Measurements from ENCODE around the gene CHML. TPM values are rescaled to one million over a fixed set of nuclear protein-coding genes. Genes with fewer than 3 reads are reported as not detected.

Gene CHML
- total and polyA plus RNA-seq, 2 of the 8 experiments (the other 6 are each of a cell fraction or from before 2014, with no cell fraction given), result 11.5 to 82.4 TPM

DNA sequence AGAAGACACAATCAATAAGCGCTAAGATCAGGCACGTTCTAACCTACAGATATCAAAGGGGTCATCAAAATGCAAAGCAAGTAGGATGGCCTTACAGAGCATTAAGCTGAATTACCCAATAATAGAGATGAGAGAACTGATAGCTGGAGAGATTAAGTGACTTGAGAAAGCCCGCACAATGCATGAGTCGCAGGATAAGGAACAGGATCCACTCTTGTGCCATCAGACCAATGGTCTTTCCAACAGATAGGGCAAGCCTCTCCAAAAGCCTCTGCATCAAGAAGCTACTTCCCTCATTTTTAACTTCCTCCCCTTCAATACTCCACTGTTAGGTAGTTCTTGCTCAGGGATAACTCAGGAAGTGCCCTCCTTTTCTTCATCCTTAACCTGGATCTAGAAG, 2.6 kb downstream of the CHML start:
- no peak overlapping the region for H2BK120ac ChIP-seq (replicated peaks; ENCODE audit: low read depth, low read length)
- H2BK20ac ChIP-seq (ENCODE audit: low read length), result no peak overlapping the region
- H4K91ac ChIP-seq (replicated peaks; ENCODE audit: insufficient read length, low read length), result no peak overlapping the region
- H3K36me3 ChIP-seq (ENCODE audit: control insufficient read depth in 2 of 4, insufficient read depth in 4 of 4, low read length in 3 of 4), result peaks cover 0 to 29% (median 11%) of the 10 kb centered on the region in 4 experiments; a peak in 6 of 8 replicates
- peak overlapping the region; percentile 71 to 76 for H3K4me2 ChIP-seq (ENCODE audit: insufficient read depth in 1 of 2, low read depth in 2 of 2, low read length in 2 of 2)
- FAIRE-seq, result no peak
- H3K4me3 ChIP-seq (ENCODE audit: extremely low read depth in 1 of 4, insufficient read depth in 2 of 4, low read depth in 3 of 4, low read length in 4 of 4), result peak overlapping the region; percentile 13 to 100 (median 18); a peak in 5 of 8 replicates
- no peak overlapping the region for H3K14ac ChIP-seq (ENCODE audit: insufficient read length)
- H4K20me1 ChIP-seq (replicated peaks in 1 of 2; ENCODE audit: control insufficient read depth in 1 of 2, insufficient read depth in 2 of 2, low read length in 2 of 2), result peaks cover 0 to 10% of the 10 kb centered on the region in 2 experiments
- POLR2A ChIA-PET (ENCODE audit: partially characterized antibody), result no interaction called here
- no peak overlapping the region for H3K18ac ChIP-seq (ENCODE audit: extremely low read depth, low read length)
- no peak overlapping the region for H3K27ac ChIP-seq (ENCODE audit: low read depth, low read length)
- no peak overlapping the region for H3K4ac ChIP-seq (replicated peaks; ENCODE audit: insufficient read length, low read depth, low read length)
- no peak overlapping the region for H2BK15ac ChIP-seq (ENCODE audit: low read length)
- CTCF ChIA-PET (ENCODE audit: partially characterized antibody), result interaction anchor here (0.7 to 0.9 kb wide), 2 partner anchors 10 to 26 kb away, joined by 3 to 4 read pairs; no protein-coding TSS in a partner anchor
- H3K9ac ChIP-seq (replicated peaks in 1 of 4; ENCODE audit: extremely low read depth in 1 of 4, low read depth in 3 of 4, low read length in 3 of 4), result no peak overlapping the region
- no peak overlapping the region for H2AFZ ChIP-seq (ENCODE audit: low read length)
- H3K23me2 ChIP-seq (ENCODE audit: low read depth, low read length), result peaks cover 4% of the 10 kb centered on the region; the same call in 1 of the 2 replicates
- H3K79me2 ChIP-seq (ENCODE audit: control insufficient read depth in 1 of 2, insufficient read depth in 2 of 2, low read length in 2 of 2), result peaks cover 3 to 69% of the 10 kb centered on the region in 2 experiments; a peak in 3 of 4 replicates
- no peak overlapping the region for H4K5ac ChIP-seq (ENCODE audit: insufficient read length, low read depth, low read length)
- WGBS, 2 experiments (ENCODE audit: extremely low coverage in 1 of 2, insufficient coverage in 1 of 2, insufficient read length in 1 of 2, insufficient replicate concordance in 2 of 2, low coverage in 1 of 2, low lambda C conversion rate in 2 of 2, missing lambda C conversion rate in 1 of 2), result 80% methylated on average over 4 of the region's 4 CpGs; no CpG with 5 or more reads in 1 of the 2 experiments
- H2BK12ac ChIP-seq (ENCODE audit: low read depth, low read length), result no peak overlapping the region
- H3K56ac ChIP-seq (replicated peaks; ENCODE audit: insufficient read length, low read depth, low read length), result no peak overlapping the region
- H3K79me1 ChIP-seq (ENCODE audit: low read depth, low read length), result peaks cover 3% of the 10 kb centered on the region; the same call in 1 of the 2 replicates
- DNase-seq (ENCODE audit: low read depth in 1 of 2, low spot score in 2 of 2), result no peak
- H4K8ac ChIP-seq (ENCODE audit: extremely low read depth, insufficient read depth, low read length), result no peak overlapping the region
- H3K27me3 ChIP-seq (replicated peaks in 1 of 4; ENCODE audit: control insufficient read depth in 3 of 4, extremely low read depth in 1 of 4, insufficient read depth in 3 of 4, low read length in 3 of 4), result no peaks in the 10 kb centered on the region; a peak in 1 of 7 replicates
- H2BK5ac ChIP-seq (ENCODE audit: low read depth, low read length), result no peak overlapping the region
- no peak overlapping the region for H3K23ac ChIP-seq (ENCODE audit: insufficient read length)
- H2AK5ac ChIP-seq (ENCODE audit: low read depth, low read length), result 0 out of 2 replicates have a peak overlapping the region, but pooled peaks have one; percentile 18
- peaks cover 0 to 6% of the 10 kb centered on the region in 2 experiments; a peak in 1 of 4 replicates for H3K9me3 ChIP-seq (ENCODE audit: insufficient read depth in 2 of 2, low read depth in 1 of 2, low read length in 1 of 2)
- peaks cover 0 to 7% (median 3%) of the 10 kb centered on the region in 4 experiments; a peak in 5 of 7 replicates for H3K4me1 ChIP-seq (replicated peaks in 1 of 4; ENCODE audit: control insufficient read depth in 3 of 4, insufficient read depth in 4 of 4, low read length in 3 of 4)
- TF ChIP-seq SIX5 (IDR thresholded peaks at IDR 0.05; ENCODE audit: low read depth, low read length) (no peak), BCL11A (IDR thresholded peaks at IDR 0.05; ENCODE audit: low read depth in 2 of 2, low read length in 2 of 2) (no peak), TEAD4 (IDR thresholded peaks at IDR 0.05; ENCODE audit: low read depth, low read length) (no peak), PHF8 (conservative IDR thresholded peaks at IDR 0.05; ENCODE audit: low read depth, low read length) (no peak), SP4 (IDR thresholded peaks at IDR 0.05; ENCODE audit: low read length) (no peak), KDM4A (IDR thresholded peaks at IDR 0.05; ENCODE audit: low read depth, low read length, severe bottlenecking) (no peak), FOSL1 (IDR thresholded peaks at IDR 0.05; ENCODE audit: insufficient read depth, low read depth, low read length) (no peak), ZNF274 (IDR thresholded peaks at IDR 0.05; ENCODE audit: borderline replicate concordance, extremely low read depth, low read length) (no peak), HDAC2 (IDR thresholded peaks at IDR 0.05; ENCODE audit: borderline replicate concordance in 1 of 2, low read depth in 2 of 2, low read length in 2 of 2) (no peak), TAF1 (IDR thresholded peaks at IDR 0.05; ENCODE audit: low read depth, low read length) (no peak), RAD21 (IDR thresholded peaks at IDR 0.05 in 1 of 2, conservative IDR thresholded peaks at IDR 0.05 in 1 of 2; ENCODE audit: low read depth in 2 of 2, low read length in 2 of 2) (no peak)
- TF ChIP-seq, protein P1, sequence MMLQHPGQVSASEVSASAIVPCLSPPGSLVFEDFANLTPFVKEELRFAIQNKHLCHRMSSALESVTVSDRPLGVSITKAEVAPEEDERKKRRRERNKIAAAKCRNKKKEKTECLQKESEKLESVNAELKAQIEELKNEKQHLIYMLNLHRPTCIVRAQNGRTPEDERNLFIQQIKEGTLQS (IDR thresholded peaks at IDR 0.05; ENCODE audit: insufficient read depth, low read depth, low read length), result no peak

All from H1 (cell line).